BE2C (cell line): ENCODE data around the gene ATP6V0B.

Experiments
- DNase-seq: peaks from one replicate; pipeline ENCODE4 v3.0.0-alpha.2; 2020
- H3K27me3 ChIP-seq: fragments of 250-450 bp; sonication (Bioruptor Pico); 2 replicates; pipeline ENCODE4 v1.5.1; 2020; ENCODE audit warnings: mild to moderate bottlenecking
- H3K36me3 ChIP-seq: fragments of 250-450 bp; sonication (Bioruptor Pico); 2 replicates; pipeline ENCODE4 v1.5.1; 2020; ENCODE audit warnings: mild to moderate bottlenecking
- H3K4me1 ChIP-seq: fragments of 250-450 bp; sonication (Bioruptor Pico); 2 replicates; pipeline ENCODE4 v1.5.1; 2020
- H3K4me3 ChIP-seq: 2 replicates; pipeline ENCODE4 v1.5.1; 2011; ENCODE audit warnings: low read depth, low read length
- H3K9me3 ChIP-seq: fragments of 250-450 bp; sonication (Bioruptor Pico); 2 replicates; pipeline ENCODE4 v1.5.1; 2020
- CTCF ChIP-seq: IDR thresholded peaks from 2 replicates; pipeline ENCODE4 v1.5.1; 2012; ENCODE audit warnings: mild to moderate bottlenecking, low read depth, low read length

The ATP6V0B gene

GRCh38 chr1:43969746-43970466 is 4.9 kb upstream of the ATP6V0B start, which contains the start of gene DPH2:
TSS of gene DPH2 (plus strand) at chr1:43970010. CDS start at chr1:43970176, 166 bp downstream.
- no peaks in the 10 kb centered on the region for H3K27me3 ChIP-seq
- peaks cover 4% of the 10 kb centered on the region for H3K36me3 ChIP-seq
- peak; percentile 94 for DNase-seq
- H3K4me1 ChIP-seq: no peaks in the 10 kb centered on the region
- peak within 1 kb of the TSS; percentile 88 for H3K4me3 ChIP-seq
- TF ChIP-seq CTCF: no peak
- no peaks in the 10 kb centered on the region for H3K9me3 ChIP-seq

GRCh38 chr1:43970502-43970901 is 4.3 kb upstream of the ATP6V0B start:
- H3K4me1 ChIP-seq: no peaks in the 10 kb centered on the region
- H3K27me3 ChIP-seq: no peaks in the 10 kb centered on the region
- H3K36me3 ChIP-seq: peaks cover 4% of the 10 kb centered on the region
- peak overlapping the region; percentile 88 for H3K4me3 ChIP-seq
- H3K9me3 ChIP-seq: no peaks in the 10 kb centered on the region
- no peak for DNase-seq
- no peak for TF ChIP-seq CTCF

- Histone ChIP-seq H3K27me3 (no peaks in the 10 kb centered on the region), H3K9me3 (no peaks in the 10 kb centered on the region), H3K4me1 (no peaks in the 10 kb centered on the region), H3K36me3 (peaks cover 4% of the 10 kb centered on the region), H3K4me3 (peak overlapping the region; percentile 88)
- TF ChIP-seq CTCF: no peak
- DNase-seq: no peak
These were observed 3.8 kb upstream of the ATP6V0B start for GRCh38 chr1:43970911-43971310.

GRCh38 chr1:43971336-43971980 is 3.3 kb upstream of the ATP6V0B start:
- no peak overlapping the region for H3K4me3 ChIP-seq
- TF ChIP-seq CTCF: no peak
- no peak for DNase-seq
- H3K4me1 ChIP-seq: no peaks in the 10 kb centered on the region
- H3K36me3 ChIP-seq: peaks cover 7% of the 10 kb centered on the region
- H3K27me3 ChIP-seq: no peaks in the 10 kb centered on the region
- no peaks in the 10 kb centered on the region for H3K9me3 ChIP-seq

- Histone ChIP-seq H3K4me1 (no peaks in the 10 kb centered on the region), H3K36me3 (peaks cover 11% of the 10 kb centered on the region), H3K27me3 (no peaks in the 10 kb centered on the region), H3K9me3 (no peaks in the 10 kb centered on the region), H3K4me3 (peak overlapping the region; percentile 80)
- TF ChIP-seq CTCF: no peak
- DNase-seq: no peak
These were observed 748 bp upstream of the ATP6V0B start for GRCh38 chr1:43973981-43974442.
